H1 (cell line): ENCODE measurements around the gene PYCARD. TPM values are rescaled to one million over a fixed set of nuclear protein-coding genes. Genes with fewer than 3 reads are reported as not detected.

Experiments used
- CTCF ChIA-PET: fragments of 300-600 bp; sonication (Branson Sonifier 250); formaldehyde crosslinking; loops from one replicate; lab custom pipeline; 2021; ENCODE audit not compliant: partially characterized antibody; lab: Charles Lee
- POLR2A ChIA-PET: fragments of 300-600 bp; sonication (Branson Sonifier 250); formaldehyde crosslinking; loops from one replicate; lab custom pipeline; 2021; ENCODE audit warnings: inconsistent platforms; ENCODE audit not compliant: partially characterized antibody; lab: Charles Lee
- DNase-seq, 2 experiments: peaks; one replicate each; pipeline versions ENCODE4 v3.0.0 to v3.0.0-alpha.2; 2010 to 2022; ENCODE audit warnings: low spot score in 2 of 2, low read depth in 1 of 2, mixed read lengths in 1 of 2
- FAIRE-seq: peaks from 2 replicates; lab custom pipeline; 2011; peaks lifted over from hg19 to GRCh38; lab: Jason Lieb, UNC
- H2AFZ ChIP-seq: 2 replicates; pipeline ENCODE4 v1.8.1; 2012; ENCODE audit warnings: low read length, inconsistent platforms
- H2AK5ac ChIP-seq: 2 replicates; pipeline ENCODE4 v1.6.1; 2013; ENCODE audit warnings: low read depth, low read length
- H2BK120ac ChIP-seq: replicated peaks from 2 replicates; pipeline ENCODE3; 2013; ENCODE audit warnings: low read depth, low read length, inconsistent platforms
- H2BK12ac ChIP-seq: 2 replicates; pipeline ENCODE4 v1.6.1; 2013; ENCODE audit warnings: low read depth, low read length
- H2BK15ac ChIP-seq: 2 replicates; pipeline ENCODE4 v1.6.1; 2013; ENCODE audit warnings: low read length
- H2BK20ac ChIP-seq: 2 replicates; pipeline ENCODE4 v1.6.1; 2013; ENCODE audit warnings: low read length
- H2BK5ac ChIP-seq: 2 replicates; pipeline ENCODE4 v1.6.1; 2013; ENCODE audit warnings: low read depth, low read length
- H3K14ac ChIP-seq: 2 replicates; pipeline ENCODE4 v1.6.1; 2013; ENCODE audit warnings: inconsistent platforms; ENCODE audit not compliant: insufficient read length
- H3K18ac ChIP-seq: 2 replicates; pipeline ENCODE4 v1.6.1; 2013; ENCODE audit warnings: low read length; ENCODE audit errors: extremely low read depth
- H3K23ac ChIP-seq: 2 replicates; pipeline ENCODE4 v1.6.1; 2013; ENCODE audit warnings: inconsistent platforms; ENCODE audit not compliant: insufficient read length
- H3K23me2 ChIP-seq: 2 replicates; pipeline ENCODE4 v1.6.1; 2013; ENCODE audit warnings: low read depth, low read length
- H3K27ac ChIP-seq: 2 replicates; pipeline ENCODE4 v1.6.1; 2011; ENCODE audit warnings: low read depth, low read length, inconsistent platforms
- H3K27me3 ChIP-seq, 4 experiments: replicated peaks in 1 of 4; 1 replicate in 1 of 4; 2 replicates in 3 of 4; pipeline versions ENCODE4 v1.6.1 to v1.8.1; 2011 to 2013; ENCODE audit warnings: low read length in 3 of 4, mild to moderate bottlenecking in 3 of 4, inconsistent platforms in 2 of 4, mixed read lengths in 2 of 4, moderate library complexity in 1 of 4; ENCODE audit not compliant: control insufficient read depth in 3 of 4, insufficient read depth in 3 of 4; ENCODE audit errors: extremely low read depth in 1 of 4
- H3K36me3 ChIP-seq, 4 experiments: 2 replicates each; pipeline versions ENCODE4 v1.6.1 to v1.8.1; 2011 to 2013; ENCODE audit warnings: mild to moderate bottlenecking in 4 of 4, low read length in 3 of 4, moderate library complexity in 2 of 4, control low read depth in 1 of 4, inconsistent platforms in 1 of 4; ENCODE audit not compliant: insufficient read depth in 4 of 4, control insufficient read depth in 2 of 4
- H3K4ac ChIP-seq: replicated peaks from 2 replicates; pipeline ENCODE3; 2013; ENCODE audit warnings: low read length, low read depth, mixed read lengths, inconsistent platforms; ENCODE audit not compliant: insufficient read length
- H3K4me1 ChIP-seq, 4 experiments: replicated peaks in 1 of 4; 1 replicate in 1 of 4; 2 replicates in 3 of 4; pipeline versions ENCODE4 v1.6.1 to v1.8.1; 2011 to 2013; ENCODE audit warnings: low read length in 3 of 4, inconsistent platforms in 2 of 4, mixed read lengths in 1 of 4; ENCODE audit not compliant: insufficient read depth in 4 of 4, control insufficient read depth in 3 of 4
- H3K4me2 ChIP-seq, 2 experiments: 2 replicates each; pipeline versions ENCODE4 v1.6.1 to v1.8.1; 2011 to 2013; ENCODE audit warnings: low read depth in 2 of 2, low read length in 2 of 2, control low read depth in 1 of 2, inconsistent platforms in 1 of 2, mild to moderate bottlenecking in 1 of 2; ENCODE audit not compliant: insufficient read depth in 1 of 2
- H3K4me3 ChIP-seq, 4 experiments: fragments of 200-600, 300-600 bp in 1 of 4; sonication (generic), shearing (Covaris generic), sonication (Bioruptor Twin) in 1 of 4; 2 replicates each; pipeline versions ENCODE4 v1.5.1 to v1.8.1; 2011 to 2016; ENCODE audit warnings: low read length in 4 of 4, low read depth in 3 of 4, control low read depth in 2 of 4, inconsistent platforms in 2 of 4, mild to moderate bottlenecking in 2 of 4, mixed read lengths in 1 of 4, moderate library complexity in 1 of 4; ENCODE audit not compliant: insufficient read depth in 2 of 4; ENCODE audit errors: extremely low read depth in 1 of 4
- H3K56ac ChIP-seq: replicated peaks from 2 replicates; pipeline ENCODE3; 2013; ENCODE audit warnings: low read depth, mild to moderate bottlenecking, mixed read lengths, low read length, inconsistent platforms; ENCODE audit not compliant: insufficient read length
- H3K79me1 ChIP-seq: 2 replicates; pipeline ENCODE4 v1.6.1; 2013; ENCODE audit warnings: low read depth, low read length, control low read depth
- H3K79me2 ChIP-seq, 2 experiments: 2 replicates each; pipeline versions ENCODE4 v1.6.1 to v1.8.1; 2012 to 2013; ENCODE audit warnings: low read length in 2 of 2, mild to moderate bottlenecking in 2 of 2, inconsistent platforms in 1 of 2; ENCODE audit not compliant: insufficient read depth in 2 of 2, control insufficient read depth in 1 of 2
- H3K9ac ChIP-seq, 4 experiments: replicated peaks in 1 of 4; 1 replicate in 1 of 4; 2 replicates in 3 of 4; pipeline versions ENCODE4 v1.6.1 to v1.8.1; 2011 to 2013; ENCODE audit warnings: low read depth in 3 of 4, low read length in 3 of 4, control low read depth in 2 of 4, mild to moderate bottlenecking in 2 of 4, moderate library complexity in 2 of 4, inconsistent platforms in 1 of 4; ENCODE audit errors: extremely low read depth in 1 of 4
- H3K9me3 ChIP-seq, 2 experiments: 2 replicates each; pipeline versions ENCODE4 v1.6.1 to v1.8.1; 2012 to 2013; ENCODE audit warnings: mild to moderate bottlenecking in 2 of 2, moderate library complexity in 2 of 2, control low read depth in 1 of 2, inconsistent platforms in 1 of 2, low read depth in 1 of 2, low read length in 1 of 2, mixed read lengths in 1 of 2; ENCODE audit not compliant: insufficient read depth in 2 of 2
- H4K20me1 ChIP-seq, 2 experiments: replicated peaks in 1 of 2; 2 replicates each; pipeline versions ENCODE3 to v1.8.1; 2011 to 2013; ENCODE audit warnings: inconsistent platforms in 2 of 2, low read length in 2 of 2, mild to moderate bottlenecking in 1 of 2; ENCODE audit not compliant: insufficient read depth in 2 of 2, control insufficient read depth in 1 of 2
- H4K5ac ChIP-seq: 2 replicates; pipeline ENCODE4 v1.6.1; 2013; ENCODE audit warnings: low read length, low read depth, mixed read lengths, inconsistent platforms; ENCODE audit not compliant: insufficient read length
- H4K8ac ChIP-seq: 2 replicates; pipeline ENCODE4 v1.8.0; 2013; ENCODE audit warnings: mild to moderate bottlenecking, moderate library complexity, low read length, inconsistent platforms; ENCODE audit not compliant: insufficient read depth; ENCODE audit errors: extremely low read depth
- H4K91ac ChIP-seq: replicated peaks from 2 replicates; pipeline ENCODE3; 2013; ENCODE audit warnings: low read length, mixed read lengths, inconsistent platforms; ENCODE audit not compliant: insufficient read length
- ASH2L ChIP-seq: fragments of 200-600, 300-600 bp; sonication (generic); IDR thresholded peaks from one replicate; pipeline ENCODE4 v1.7.1; 2017; ENCODE audit warnings: low read length
- ATF3 ChIP-seq: IDR thresholded peaks from 2 replicates; pipeline ENCODE4 v1.6.1; 2011; ENCODE audit warnings: low read depth, mild to moderate bottlenecking, low read length; ENCODE audit not compliant: insufficient read depth
- CBX8 ChIP-seq: fragments of 300-800, 300-1000 bp; sonication (generic); IDR thresholded peaks from 2 replicates; pipeline ENCODE4 v1.7.1; 2016; ENCODE audit warnings: low read depth, low read length, borderline replicate concordance
- CHD2 ChIP-seq: IDR thresholded peaks from 2 replicates; pipeline ENCODE4 v1.6.1; 2012; ENCODE audit warnings: low read length, improper control_type of control experiment
- EP300 ChIP-seq, 2 experiments: IDR thresholded peaks; 1 replicate in 1 of 2; 2 replicates in 1 of 2; pipeline ENCODE4 v1.6.1; 2011 to 2012; ENCODE audit warnings: low read depth in 2 of 2, low read length in 2 of 2, mild to moderate bottlenecking in 2 of 2, borderline replicate concordance in 1 of 2, inconsistent platforms in 1 of 2, moderate library complexity in 1 of 2
- GTF2F1 ChIP-seq: IDR thresholded peaks from 2 replicates; pipeline ENCODE4 v1.6.1; 2012; ENCODE audit warnings: low read depth, low read length, improper control_type of control experiment, borderline replicate concordance
- KDM5A ChIP-seq: fragments of 200-600 bp; IDR thresholded peaks from 2 replicates; pipeline ENCODE4 v1.7.1; 2012; ENCODE audit warnings: mild to moderate bottlenecking, low read length, inconsistent platforms, mixed read lengths
- PHF8 ChIP-seq: fragments of 200-600 bp; sonication (generic); conservative IDR thresholded peaks from 2 replicates; pipeline ENCODE4 v1.7.1; 2012; ENCODE audit warnings: low read depth, mild to moderate bottlenecking, inconsistent platforms, low read length, moderate library complexity
- WGBS, 2 experiments: shearing (Covaris generic) in 1 of 2; methylation state at CpG; one replicate each; pipeline versions ENCODE4 v1.1.6 to v1.1.7; 2013 to 2015; ENCODE audit warnings: low lambda C conversion rate in 2 of 2, mixed read lengths in 2 of 2, inconsistent platforms in 1 of 2, low coverage in 1 of 2, missing lambda C conversion rate in 1 of 2; ENCODE audit not compliant: insufficient replicate concordance in 2 of 2, insufficient coverage in 1 of 2, insufficient read length in 1 of 2; ENCODE audit errors: extremely low coverage in 1 of 2, missing lambda C conversion rate in 1 of 2; 5-methylcytosine and 5-hydroxymethylcytosine counted together
- polyA plus RNA-seq, 7 experiments: library from polyadenylated mRNA; depleted of rRNA in 3 of 7; stranded (reverse) in 5 of 7; unstranded in 2 of 7; fragments of >200 nt in 5 of 7; fragments of 200-250 nt in 2 of 7; gene quantifications; 1 replicate in 5 of 7; 2 replicates in 1 of 7; 4 replicates in 1 of 7; pipeline versions ENCODE4 v1.2.1 to v1.2.3, GENCODE V29; 2011 to 2013; ENCODE audit warnings: missing spikeins in 2 of 7, mixed read lengths in 2 of 7
- total RNA-seq: library from RNA; stranded (reverse); fragmentation: NEBNext Ultra II Directional; extraction: Animal tissue kit (Norgen Biotek cat#: 25700); gene quantifications from 2 replicates; pipeline ENCODE4 v1.2.1, GENCODE V29; 2021

PYCARD gene
- total and polyA plus RNA-seq, 2 of the 8 experiments (the other 6 are each of a cell fraction or from before 2014, with no cell fraction given) = 29.9 to 77.9 TPM

- Histone ChIP-seq H3K4ac (no peak overlapping the region), H2BK120ac (no peak overlapping the region)
- 88% methylated on average over 4 of the region's 4 CpGs; no CpG with 5 or more reads in 1 of the 2 experiments for WGBS, 2 experiments
- TF ChIP-seq ATF3 = no peak
- TF ChIP-seq CBX8 = no peak
- no peak for TF ChIP-seq ASH2L
- TF ChIP-seq EP300 (IDR thresholded peaks at IDR 0.05; ENCODE audit: borderline replicate concordance in 1 of 2, low read depth in 2 of 2, low read length in 2 of 2) = no peak
- TF ChIP-seq GTF2F1 = no peak
- no peak for TF ChIP-seq KDM5A
- no peak for TF ChIP-seq CHD2
- TF ChIP-seq PHF8 = no peak
- TF ChIP-seq, all 59 proteins: peak for 0
- no peak overlapping the region for H3K56ac ChIP-seq
- no peak overlapping the region for H3K4me3 ChIP-seq
- H3K9me3 ChIP-seq = peaks cover 0 to 12% of the 10 kb centered on the region in 2 experiments; a peak in 1 of 4 replicates
- H3K36me3 ChIP-seq = no peaks in the 10 kb centered on the region
- H3K4me1 ChIP-seq = no peaks in the 10 kb centered on the region
- no peak overlapping the region for H2BK5ac ChIP-seq
- no peak overlapping the region for H3K27ac ChIP-seq
- H2BK15ac ChIP-seq = no peak overlapping the region
- no peaks in the 10 kb centered on the region for H3K23me2 ChIP-seq
- no peaks in the 10 kb centered on the region for H3K79me1 ChIP-seq
- no peak overlapping the region for H2AFZ ChIP-seq
- H3K18ac ChIP-seq = no peak overlapping the region
- H4K20me1 ChIP-seq = no peaks in the 10 kb centered on the region
- no peak overlapping the region for H2AK5ac ChIP-seq
- H4K5ac ChIP-seq = no peak overlapping the region
- H3K23ac ChIP-seq = no peak overlapping the region
- H4K91ac ChIP-seq = no peak overlapping the region
- H3K9ac ChIP-seq = no peak overlapping the region
- no peaks in the 10 kb centered on the region for H3K27me3 ChIP-seq
- no peak overlapping the region for H3K14ac ChIP-seq
- DNase-seq (no peak), FAIRE-seq (no peak)
- no peaks in the 10 kb centered on the region for H3K79me2 ChIP-seq
- H2BK12ac ChIP-seq = no peak overlapping the region
- no peak overlapping the region for H2BK20ac ChIP-seq
- no peak overlapping the region for H3K4me2 ChIP-seq
- ChIA-PET CTCF (no interaction called here), POLR2A (interaction anchor here (0.7 to 1.9 kb wide), 7 partner anchors 12 to 48 kb away, joined by 3 to 9 read pairs (median 3); partner anchors contain the start of gene PYDC1)
- no peak overlapping the region for H4K8ac ChIP-seq
These were observed 25.6 kb upstream of the PYCARD start for GRCh38 chr16:31228206-31228605.
